LNCaP clone FGC (cell line): Measurements from ENCODE around the gene LTBP1.

Experiments
- DNase-seq: peaks from one replicate; pipeline ENCODE4 v3.0.0-alpha.2; 2011; ENCODE audit warnings: low read depth
- H3K4me3 ChIP-seq: 2 replicates; pipeline ENCODE4 v1.5.1; 2011; ENCODE audit warnings: mild to moderate bottlenecking, low read depth, low read length, control low read depth
- TF ChIP-seq, protein P1 (sequence below): IDR thresholded peaks from 2 replicates; pipeline ENCODE4 v1.5.1; 2012; ENCODE audit warnings: mild to moderate bottlenecking; ENCODE audit not compliant: control insufficient read depth, insufficient read depth; ENCODE audit errors: extremely low read depth

LTBP1 gene

DNA sequence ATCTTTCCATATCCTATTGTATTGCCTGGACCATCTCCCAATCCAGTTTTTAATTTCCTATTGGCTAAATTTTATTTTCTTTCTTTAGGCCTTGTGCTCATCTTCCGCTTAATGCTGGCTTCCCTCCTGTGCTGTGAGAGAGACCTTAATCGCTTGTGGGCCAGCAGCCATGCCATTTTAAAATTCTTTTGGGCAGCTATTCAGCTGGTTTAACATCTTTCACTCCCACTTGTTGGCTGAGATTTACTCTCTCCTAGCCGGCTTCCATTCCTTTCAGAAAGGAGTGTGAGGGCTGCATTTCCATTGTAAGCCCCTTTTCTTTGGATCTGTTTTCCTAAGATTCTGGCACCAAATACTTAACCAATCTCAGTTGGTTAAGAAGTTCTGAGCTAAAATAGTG, 388.8 kb downstream of the LTBP1 start:
- DNase-seq: no peak
- H3K4me3 ChIP-seq: no peak overlapping the region
- TF ChIP-seq, protein P1, sequence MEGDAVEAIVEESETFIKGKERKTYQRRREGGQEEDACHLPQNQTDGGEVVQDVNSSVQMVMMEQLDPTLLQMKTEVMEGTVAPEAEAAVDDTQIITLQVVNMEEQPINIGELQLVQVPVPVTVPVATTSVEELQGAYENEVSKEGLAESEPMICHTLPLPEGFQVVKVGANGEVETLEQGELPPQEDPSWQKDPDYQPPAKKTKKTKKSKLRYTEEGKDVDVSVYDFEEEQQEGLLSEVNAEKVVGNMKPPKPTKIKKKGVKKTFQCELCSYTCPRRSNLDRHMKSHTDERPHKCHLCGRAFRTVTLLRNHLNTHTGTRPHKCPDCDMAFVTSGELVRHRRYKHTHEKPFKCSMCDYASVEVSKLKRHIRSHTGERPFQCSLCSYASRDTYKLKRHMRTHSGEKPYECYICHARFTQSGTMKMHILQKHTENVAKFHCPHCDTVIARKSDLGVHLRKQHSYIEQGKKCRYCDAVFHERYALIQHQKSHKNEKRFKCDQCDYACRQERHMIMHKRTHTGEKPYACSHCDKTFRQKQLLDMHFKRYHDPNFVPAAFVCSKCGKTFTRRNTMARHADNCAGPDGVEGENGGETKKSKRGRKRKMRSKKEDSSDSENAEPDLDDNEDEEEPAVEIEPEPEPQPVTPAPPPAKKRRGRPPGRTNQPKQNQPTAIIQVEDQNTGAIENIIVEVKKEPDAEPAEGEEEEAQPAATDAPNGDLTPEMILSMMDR: no peak

DNA sequence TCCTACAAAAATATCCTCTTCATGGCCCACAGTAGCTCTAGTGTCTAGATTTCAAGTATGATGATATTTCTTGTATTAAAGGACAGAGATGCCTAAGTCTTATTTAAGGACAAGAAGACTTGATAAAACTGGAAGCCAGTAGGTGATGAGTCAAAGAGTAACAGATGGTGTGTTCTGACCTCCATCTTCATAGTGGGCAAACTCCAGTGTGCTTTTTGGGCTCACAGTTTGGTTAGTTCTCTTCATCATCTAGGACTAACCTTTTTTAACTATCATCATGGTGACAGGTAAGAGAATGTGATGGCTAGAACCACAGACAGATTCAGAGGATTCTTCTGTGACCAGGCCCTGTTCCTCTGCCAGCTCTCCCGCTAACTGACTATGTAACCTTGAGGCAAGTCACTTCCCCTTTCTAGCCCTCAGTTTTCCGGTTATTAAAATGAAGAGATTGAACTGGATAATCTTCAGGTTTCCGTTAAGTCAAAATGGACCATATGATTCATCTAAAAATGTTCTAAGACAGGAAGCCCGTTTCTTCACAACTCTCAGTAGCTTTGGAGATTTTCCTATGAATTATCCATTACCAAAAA, 389.4 kb downstream of the LTBP1 start:
- DNase-seq: no peak
- TF ChIP-seq, protein P1: no peak
- H3K4me3 ChIP-seq: no peak overlapping the region

DNA sequence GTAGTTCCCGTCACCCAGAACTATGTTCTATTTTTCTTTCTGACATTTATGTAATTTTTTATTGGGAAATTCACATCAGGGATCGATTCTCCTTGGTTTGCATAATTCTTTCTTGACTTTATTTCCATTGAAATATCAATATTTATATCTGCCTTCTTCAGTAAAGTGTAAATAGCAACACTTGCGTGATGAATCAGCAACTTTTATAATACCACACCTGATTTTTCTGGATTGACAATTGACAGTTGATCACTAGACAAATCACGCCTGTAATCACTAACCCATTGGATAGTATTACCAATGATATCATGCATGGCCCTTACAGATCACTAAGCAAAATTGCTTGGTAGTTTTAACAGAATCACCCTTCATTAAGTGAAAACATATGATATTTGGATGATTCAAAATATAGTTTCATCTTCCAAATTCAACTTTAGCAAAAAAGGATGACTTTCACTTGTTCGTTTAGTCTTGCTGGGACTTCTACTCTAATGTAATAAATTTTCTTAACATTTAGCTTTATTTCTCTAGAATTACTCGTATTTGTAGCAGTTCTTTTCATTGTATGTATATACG, 390.7 kb downstream of the LTBP1 start:
- TF ChIP-seq, protein P1: no peak
- H3K4me3 ChIP-seq: no peak overlapping the region
- no peak for DNase-seq

DNA sequence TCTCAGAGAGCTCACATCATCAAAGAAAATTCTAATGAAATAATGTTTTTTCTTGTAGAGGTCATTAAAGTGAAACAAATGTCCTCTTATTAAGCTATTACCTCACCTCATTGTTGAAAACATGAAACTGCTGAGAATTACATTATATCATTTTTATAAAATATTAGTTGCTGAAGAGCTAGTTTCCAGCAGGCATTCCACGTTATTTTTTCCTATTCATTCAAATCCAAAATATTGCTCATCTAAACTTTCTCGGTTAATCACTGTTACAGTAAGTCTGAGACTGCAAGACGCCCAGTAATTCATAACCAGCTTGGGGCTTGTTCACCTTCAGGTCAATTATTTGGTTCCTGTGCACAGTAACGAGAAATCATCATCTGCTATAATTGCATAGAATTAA, 391.2 kb downstream of the LTBP1 start:
- H3K4me3 ChIP-seq: no peak overlapping the region

DNA sequence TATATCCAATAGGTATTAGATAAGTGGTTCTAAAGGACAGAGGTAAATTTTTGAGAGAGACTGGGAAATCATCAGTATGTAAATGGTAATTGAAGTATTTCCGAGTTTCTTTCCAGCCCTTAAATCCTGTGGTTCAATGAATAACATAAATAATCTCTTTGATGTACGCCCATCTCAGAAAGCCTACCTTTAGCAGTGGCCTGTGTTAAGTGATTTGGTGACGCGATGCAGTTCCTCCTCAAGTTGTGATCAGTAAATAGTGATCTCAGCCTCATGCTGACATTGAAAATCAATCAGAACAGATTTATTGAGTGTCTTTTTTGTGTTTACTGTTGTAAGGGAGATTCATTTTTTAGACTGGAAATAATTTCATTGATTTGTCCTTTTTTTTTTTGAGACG, 392.5 kb downstream of the LTBP1 start:
- no peak overlapping the region for H3K4me3 ChIP-seq
- no peak for DNase-seq
- TF ChIP-seq, protein P1: no peak

More for the DNA sequence above, 391.2 kb downstream of the LTBP1 start:
- no peak for DNase-seq
- TF ChIP-seq, protein P1: no peak

DNA sequence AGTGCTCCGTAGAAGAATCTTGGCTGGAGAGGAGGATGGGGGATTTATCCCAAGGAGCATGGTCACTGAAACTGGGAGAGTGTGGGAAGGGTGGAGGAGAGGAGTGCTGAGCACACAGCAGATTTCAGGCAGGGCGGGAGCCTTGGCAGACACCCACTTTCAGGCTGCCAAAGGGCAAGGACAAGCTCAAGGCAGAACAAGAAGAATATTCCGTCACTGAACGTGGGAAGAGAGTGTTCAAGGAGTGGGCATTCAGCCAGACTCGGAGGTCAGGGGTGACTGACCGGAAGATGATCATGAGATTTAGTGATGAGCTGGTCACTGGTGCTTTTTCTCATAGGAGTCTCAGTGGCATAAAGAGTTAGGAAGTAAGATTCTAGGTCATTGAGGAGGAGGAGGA, 393.5 kb downstream of the LTBP1 start:
- TF ChIP-seq, protein P1: no peak
- H3K4me3 ChIP-seq: no peak overlapping the region
- no peak for DNase-seq

DNA sequence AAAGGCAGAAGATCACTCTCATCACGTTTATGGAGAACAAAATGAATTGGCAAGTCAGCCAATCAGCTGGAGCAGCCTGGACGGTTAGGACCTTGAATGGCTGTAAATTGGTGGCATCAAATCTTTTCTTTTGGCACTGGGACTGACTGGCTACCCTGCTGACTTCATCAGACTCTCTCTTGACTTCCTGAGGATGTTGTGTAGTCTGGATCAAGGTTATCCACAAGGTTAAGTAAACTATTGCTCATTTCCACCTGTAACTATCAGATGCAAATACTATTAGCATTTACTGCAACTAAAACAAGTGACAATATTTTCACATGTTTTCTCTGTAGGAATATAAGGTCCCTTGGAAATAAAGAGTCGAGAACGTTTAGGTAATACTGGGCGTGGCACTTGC, 395.4 kb downstream of the LTBP1 start:
- TF ChIP-seq, protein P1: no peak
- DNase-seq: no peak
- H3K4me3 ChIP-seq: no peak overlapping the region
